GM19023 (cell line): Measurements from ENCODE around the gene RSRC2.
"Not testable (repeated sequence)": the region's sequence is repeated elsewhere in the genome, so short reads cannot be mapped to it uniquely, and the experiment has no call there.

ENCODE experiments used
- ATAC-seq: cut with Tn5 transposase; IDR thresholded peaks from one replicate; pipeline ENCODE4 v1.9.1; 2021; ENCODE audit warnings: mild to moderate bottlenecking, moderate library complexity; ENCODE audit not compliant: unreplicated experiment

The RSRC2 gene

GRCh38 chr12:122486805-122487426 is 39.8 kb downstream of the RSRC2 start:
- no peak for ATAC-seq

GRCh38 chr12:122486360-122486759 is 40.4 kb downstream of the RSRC2 start:
- ATAC-seq = not testable (repeated sequence)

DNA sequence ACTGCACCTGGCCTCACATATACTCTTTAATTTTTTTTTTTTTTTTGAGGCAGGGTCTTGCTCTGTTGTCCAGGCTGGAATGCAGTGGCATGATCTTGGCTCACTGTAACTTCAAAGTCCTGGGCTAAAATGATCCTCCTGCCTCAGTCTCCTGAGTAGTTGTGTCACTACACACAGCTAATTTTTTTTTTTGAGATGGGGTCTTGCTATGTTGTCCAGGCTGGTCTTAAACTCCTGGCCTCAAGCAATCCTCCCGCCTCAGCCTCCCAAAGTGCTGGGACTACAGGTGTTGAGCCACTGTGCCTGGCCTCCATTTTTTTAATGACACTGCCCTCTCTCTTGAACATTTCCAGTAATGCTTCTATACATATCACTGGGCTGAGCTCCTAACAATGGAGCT is 42.4 kb downstream of the RSRC2 start:
- not testable (repeated sequence) for ATAC-seq

GRCh38 chr12:122483969-122484368 is 42.8 kb downstream of the RSRC2 start:
- ATAC-seq = no peak

- ATAC-seq = no peak
These were observed 44.9 kb downstream of the RSRC2 start for GRCh38 chr12:122481861-122482260.

GRCh38 chr12:122480753-122481152 is 46.0 kb downstream of the RSRC2 start:
- ATAC-seq = no peak

GRCh38 chr12:122474324-122474716 is 52.4 kb downstream of the RSRC2 start:
- ATAC-seq = no peak

DNA sequence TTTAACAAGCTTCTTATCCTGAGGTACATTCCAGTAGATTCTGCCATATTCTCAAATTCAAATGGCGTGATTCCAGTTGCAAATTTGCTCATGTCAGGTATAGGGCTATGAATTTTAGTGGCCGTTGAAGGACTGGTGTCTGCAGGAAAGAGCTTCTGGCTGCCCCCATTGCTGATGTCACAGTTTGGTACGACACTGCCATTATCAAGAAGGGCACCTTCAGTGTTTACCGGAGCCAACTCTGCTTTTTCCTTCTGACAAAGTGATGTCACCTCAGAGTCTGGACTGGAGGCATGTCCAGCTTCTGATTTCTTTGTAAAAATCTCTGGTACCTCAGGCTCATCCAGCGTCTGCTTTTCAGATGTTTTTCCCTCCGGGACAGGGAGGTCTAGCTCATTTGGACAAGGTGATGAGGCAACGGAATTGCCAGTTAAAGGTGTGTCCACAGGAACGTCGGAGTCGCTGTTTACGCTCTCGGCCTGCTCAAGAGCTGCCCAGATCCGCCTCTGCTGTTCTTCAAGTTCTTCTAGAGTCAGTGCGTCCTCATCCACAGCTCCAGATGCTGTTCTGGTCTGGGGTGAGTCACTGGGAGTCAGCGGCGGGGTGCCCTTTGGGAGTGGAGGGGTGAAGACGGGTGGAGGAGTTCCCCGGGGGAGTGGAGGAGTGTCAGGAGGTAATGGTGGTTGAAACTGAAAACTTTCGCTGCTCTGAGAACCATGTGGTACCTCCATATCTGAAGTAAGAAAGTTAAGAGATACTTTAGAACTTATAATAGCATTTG is 53.0 kb downstream of the RSRC2 start:
- no peak for ATAC-seq

GRCh38 chr12:122471324-122472226 is 55.2 kb downstream of the RSRC2 start:
- no peak for ATAC-seq

GRCh38 chr12:122470576-122470975 is 56.2 kb downstream of the RSRC2 start:
- not testable (repeated sequence) for ATAC-seq

- not testable (repeated sequence) for ATAC-seq
These were observed 56.9 kb downstream of the RSRC2 start for GRCh38 chr12:122469856-122470255.

DNA sequence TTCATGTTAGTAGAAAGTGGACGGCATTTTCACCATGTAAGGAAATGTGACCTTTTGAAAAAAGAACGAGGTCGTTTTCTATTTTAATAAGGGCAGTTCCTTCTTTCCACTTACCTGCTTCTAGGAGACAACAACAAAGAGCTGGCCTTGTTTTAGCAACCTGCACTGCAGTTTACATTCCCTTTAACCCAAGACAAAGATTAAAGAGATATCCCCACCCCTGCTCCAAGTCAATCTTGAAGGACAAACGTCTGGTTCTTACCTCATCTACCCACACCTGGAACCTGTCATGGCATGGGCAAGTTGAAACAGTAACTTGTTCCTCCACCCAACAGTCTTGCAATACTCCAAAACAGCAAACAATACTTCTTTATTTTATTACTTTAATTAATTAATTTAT is 58.8 kb downstream of the RSRC2 start:
- no peak for ATAC-seq

DNA sequence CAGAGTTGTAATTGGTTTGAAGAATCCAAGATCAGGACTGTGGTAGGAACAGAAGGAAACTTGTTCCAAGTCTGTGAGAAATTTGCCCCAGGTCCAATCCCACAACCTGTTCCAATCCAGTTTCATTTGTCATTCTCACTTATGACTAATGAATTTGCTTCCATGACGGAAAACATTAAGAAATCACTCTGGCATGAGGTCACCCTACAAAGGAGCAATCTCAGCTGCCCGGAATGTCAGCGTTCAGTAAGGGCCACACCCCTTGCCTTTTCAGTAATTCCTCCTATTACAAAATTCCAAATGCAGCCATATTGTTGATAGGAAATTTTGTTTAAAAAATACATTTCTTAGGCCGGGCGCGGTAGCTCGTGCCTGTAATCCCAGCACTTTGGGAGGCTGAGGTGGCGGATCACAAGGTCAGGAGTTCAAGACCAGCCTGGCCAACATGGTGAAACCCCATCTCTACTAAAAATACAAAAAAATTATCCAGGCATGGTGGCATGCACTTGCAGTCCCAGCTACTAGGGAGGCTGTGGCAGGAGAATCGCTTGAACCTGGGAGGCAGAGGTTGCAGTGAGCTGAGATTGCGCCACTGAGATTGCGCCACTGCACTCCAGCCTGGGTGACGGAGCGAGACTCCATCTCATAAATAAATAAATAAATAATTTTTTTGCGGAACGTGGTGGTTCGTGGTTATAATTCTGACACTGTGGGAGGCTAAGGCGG is 62.3 kb downstream of the RSRC2 start:
- ATAC-seq = not testable (repeated sequence)

GRCh38 chr12:122460641-122461040 is 66.1 kb downstream of the RSRC2 start:
- ATAC-seq = no peak

- no peak for ATAC-seq
These were observed 66.7 kb downstream of the RSRC2 start for GRCh38 chr12:122460061-122460460.

- no peak for ATAC-seq
These were observed 67.5 kb downstream of the RSRC2 start for GRCh38 chr12:122459211-122459610.

DNA sequence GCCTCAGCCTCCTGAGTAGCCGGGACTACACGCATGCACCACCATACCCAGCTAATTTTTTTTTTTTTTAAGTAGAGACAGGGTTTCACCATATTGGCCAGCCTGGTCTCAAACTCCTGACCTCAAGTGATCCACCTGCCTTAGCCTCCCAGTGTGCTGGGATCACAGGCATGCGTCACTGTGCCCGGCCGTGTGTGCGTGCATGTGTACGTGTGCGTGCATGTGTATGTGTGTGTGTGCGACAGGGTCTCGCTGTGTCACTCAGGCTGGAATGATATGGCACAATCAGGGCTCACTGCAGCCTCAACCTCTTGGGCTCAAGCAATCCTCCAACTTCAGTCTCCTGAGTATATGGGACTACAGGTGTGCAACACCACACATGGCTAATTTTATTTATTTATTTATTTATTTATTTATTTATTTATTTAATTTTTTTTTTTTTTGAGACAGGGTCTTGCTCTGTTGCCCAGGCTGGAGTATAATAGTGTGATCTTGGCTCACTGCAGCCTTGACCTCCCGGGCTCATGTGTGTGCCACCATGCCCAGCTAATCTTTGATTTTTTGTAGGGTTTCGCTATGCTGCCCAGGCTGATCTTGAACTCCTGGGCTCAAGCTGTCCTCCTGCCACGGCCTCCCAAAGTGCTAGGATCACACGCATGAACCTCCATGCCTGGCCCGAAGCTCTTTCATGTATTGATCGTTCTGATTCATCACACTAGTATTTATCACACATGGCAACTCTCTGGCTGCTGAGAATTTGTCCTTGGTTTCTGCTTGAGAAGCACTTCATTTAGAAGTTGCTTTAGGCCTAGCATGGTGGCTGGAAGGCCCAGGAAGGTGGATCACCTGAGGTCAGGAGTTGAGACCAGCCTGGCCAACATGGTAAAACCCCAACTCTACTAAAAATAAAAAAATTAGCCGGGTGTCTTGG is 68.4 kb downstream of the RSRC2 start:
- ATAC-seq = no peak

GRCh38 chr12:122457627-122458026 is 69.1 kb downstream of the RSRC2 start:
- ATAC-seq = no peak

DNA sequence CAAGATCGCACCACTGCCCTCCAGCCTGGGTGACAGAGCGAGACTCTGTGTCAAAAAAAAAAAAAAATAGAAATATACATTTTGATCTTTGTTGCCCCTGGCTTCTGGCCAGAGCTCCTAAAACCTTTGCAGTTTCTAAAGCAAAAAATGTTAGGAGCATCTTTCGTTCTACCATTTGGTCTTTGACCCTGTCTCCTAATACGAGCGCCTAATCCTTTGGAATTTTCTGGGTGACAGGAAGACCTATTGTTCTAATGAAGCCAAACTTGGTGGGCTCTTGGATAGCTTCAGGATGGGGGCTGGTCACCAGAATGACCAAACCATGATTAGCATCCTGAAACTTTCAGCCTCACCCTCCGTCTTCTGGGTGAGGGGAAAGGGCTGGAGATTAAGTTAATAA is 72.0 kb downstream of the RSRC2 start:
- ATAC-seq = no peak

- ATAC-seq = no peak
These were observed 72.5 kb downstream of the RSRC2 start for GRCh38 chr12:122454250-122454721.
